DMS79 treated with DMSO at 0.1 percent for 48 hours (cell line): ENCODE measurements around the gene VSIG8.
A peak's percentile ranks its signal among the peaks of the same experiment; 100 is the strongest.

Experiments
- DNase-seq: peaks from one replicate; lab custom pipeline; 2025; lab: John Stamatoyannopoulos, UW

VSIG8 gene

DNA sequence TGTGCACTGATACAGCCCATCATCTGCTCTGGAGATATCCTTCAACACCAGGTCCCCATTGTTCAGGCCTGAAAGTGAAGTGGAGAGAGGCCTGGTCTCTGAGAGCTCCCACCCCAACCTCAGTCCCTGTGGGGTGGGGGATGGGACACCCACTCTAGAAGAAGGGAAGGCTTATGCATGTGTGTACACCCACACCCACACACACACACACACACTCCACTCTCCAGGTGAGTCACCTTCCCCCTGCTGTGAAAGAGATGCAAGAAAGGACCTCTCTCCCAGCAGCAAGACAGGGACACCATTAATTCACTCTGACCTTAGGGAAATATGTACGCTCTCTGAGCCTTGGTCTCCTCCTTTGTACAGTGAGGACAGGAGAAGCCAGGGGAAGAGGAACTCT, 5.9 kb downstream of the VSIG8 start:
- no peak for DNase-seq

DNA sequence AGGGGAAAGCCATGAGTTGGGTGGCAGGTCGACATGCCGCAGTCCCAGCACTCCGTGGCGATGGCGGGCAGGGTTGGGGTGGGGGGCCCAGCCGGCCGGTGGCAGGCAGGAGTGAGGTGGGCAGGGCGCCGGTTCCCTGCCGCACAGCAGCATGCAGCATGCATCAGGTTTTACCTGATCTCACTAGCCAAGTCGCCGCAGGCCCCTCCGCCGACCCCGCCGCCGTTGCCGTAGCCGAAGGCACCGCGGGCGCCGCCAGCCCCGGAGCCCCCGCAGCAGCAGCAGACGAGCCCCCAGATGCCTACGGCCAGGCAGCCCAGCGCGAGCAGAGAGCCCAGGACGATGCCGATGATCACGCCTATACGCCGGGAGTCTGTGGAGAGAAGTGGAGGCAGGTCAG, 6.7 kb downstream of the VSIG8 start:
- no peak for DNase-seq

DNA sequence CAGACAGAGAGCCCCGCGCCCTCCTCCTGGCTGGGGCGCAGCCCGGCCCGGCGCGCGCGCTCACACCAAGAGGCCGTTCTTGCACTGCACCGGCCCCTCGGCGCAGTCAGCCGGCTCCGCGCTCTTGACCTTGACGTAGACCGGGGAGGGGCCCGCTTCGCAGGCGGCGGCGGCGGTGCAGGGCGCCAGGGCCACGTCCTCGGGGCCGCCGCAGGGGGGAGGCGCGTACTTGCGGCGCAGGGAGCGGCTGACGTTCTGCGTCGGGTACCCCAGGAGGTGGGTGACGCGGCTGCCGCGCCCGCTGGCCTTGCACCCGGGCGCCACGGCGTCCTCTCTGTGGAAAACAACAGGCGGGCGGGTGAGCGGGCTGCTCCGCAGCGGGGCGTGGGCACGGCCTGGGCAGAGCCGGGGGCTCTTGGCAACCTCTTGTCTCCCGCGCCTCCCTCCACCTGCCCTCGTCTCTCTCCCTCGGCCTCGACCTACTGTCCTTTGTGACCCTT, 7.7 kb downstream of the VSIG8 start:
- DNase-seq: peak; percentile 80

DNA sequence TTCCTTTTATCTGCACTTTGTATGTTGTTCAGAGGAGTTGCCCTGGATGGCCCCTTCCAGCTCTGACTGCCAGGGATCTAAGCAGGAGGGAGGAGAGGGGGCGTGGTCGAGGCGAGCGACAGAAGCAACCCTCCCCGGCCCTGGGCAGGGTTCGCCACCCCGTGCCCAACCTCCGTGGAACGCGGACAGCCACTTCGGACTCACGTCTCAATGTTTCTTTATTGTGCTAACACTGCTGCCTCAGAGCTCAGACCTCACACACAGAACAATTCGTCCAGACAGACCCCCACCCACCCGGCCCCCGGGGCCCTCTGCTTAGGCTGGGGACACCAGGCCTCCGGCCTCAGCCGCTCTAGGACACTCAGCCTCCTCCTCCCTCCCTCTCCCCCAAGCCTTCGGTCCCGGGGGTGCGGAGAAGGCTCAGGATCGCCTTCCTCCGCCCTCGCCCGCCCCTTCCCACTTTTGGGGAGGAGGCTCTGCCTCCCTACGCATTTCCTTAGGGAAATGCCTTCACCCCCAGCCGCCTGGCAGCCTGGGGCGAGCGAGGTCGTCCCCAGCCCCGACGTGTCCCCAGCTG, 8.3 kb downstream of the VSIG8 start:
- DNase-seq: peak; percentile 83

DNA sequence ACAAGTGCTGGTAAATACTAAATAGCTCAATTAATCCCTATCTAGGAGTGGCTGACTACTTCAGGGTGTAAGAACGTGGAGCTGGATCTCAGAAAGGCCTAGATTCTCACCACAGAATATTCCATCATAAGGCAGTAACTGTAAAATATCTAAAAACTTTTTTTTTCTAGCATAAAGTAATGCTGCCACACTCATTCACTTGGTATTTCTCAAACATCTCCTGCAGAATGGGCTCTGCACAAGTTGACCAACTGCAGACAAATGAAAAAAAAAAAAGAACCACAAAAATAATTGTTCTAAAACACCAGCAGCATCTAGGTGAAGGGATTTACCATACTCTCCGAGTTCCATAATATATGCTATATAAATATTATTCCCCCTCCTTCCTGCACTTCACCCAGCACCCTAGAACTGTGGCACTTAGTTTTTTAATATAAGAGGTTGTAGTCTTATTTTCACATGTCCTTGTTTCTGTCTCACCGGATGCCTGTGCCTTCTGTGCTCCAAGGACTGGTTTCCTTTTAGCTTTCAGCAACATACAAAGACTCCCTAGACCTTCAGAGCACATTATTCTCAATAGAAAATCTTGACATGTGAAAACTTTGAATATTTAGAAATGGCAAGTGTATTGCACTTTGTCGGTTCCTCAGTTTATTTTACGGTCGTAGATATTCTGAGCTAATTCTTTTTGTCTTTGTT, 8.9 kb downstream of the VSIG8 start:
- DNase-seq: no peak

DNA sequence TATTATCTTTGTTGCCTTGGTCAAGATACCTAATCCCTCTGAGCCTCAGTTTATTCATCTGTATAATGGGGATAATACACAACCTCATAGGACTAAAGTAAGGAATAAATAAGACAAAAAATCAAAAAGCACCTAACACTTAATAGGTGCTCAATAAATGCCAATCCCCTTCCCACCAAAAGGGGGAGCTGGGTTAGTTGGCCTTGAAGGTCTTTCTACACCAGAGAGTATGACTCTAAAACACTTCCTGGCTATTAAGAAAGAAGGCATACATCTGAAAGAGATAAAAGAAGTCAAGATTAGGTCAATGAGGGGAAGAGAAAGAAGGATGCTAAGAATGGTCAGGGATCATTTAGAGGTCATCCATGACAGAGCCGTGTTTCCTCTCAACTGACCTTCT, 11.1 kb downstream of the VSIG8 start:
- no peak for DNase-seq

DNA sequence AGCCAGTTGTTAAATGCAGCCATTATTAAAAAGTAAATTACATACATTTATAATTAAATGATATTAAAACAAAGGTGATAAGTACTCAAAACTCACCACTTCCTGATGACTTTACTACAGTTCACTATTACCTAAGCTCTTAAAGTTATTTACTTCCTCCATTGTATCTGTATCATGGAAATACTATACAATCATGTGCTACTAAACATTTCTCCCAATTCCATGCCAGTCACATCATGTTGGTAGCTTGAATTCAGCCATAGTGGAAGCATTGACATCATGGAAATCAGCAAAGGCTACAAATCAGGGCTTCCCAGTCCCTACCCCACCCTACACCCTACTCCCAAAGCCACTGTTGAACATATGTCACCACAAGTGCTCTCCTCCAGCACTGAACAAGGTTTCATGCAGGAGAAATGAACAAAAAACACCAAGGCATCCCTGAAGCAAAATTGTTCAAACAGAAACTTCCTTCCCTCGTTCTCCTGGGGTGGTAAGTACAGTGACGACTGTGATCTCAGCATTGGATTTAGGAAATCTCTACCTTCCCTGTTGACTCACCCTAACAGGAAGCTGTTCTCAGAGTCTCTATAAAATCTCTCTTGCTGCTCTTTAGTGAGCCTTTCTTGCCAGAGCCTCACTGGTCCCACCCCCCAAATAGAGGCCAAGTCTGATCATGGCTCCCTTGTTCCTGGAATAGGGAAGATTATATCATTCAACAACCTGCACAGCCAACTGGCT, 12.7 kb downstream of the VSIG8 start:
- DNase-seq: no peak

DNA sequence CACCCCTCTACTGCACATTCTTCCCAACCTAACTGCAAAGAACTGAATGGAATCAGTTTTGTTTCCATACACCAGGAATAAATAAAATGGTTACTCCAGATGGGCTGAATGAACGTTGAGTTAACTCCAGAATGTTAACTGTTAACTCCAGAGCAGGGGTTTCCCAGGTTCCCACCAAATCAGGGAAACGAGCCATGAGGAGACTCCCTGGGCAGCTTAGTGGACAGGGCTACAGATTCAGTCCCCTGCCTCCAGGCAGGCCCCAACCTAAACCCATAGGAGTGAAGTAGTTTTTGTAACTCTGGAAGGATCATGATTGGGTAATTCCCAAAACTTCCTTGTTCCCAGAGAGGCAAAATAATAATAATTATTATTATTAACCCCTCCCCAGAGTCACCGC, 14.1 kb downstream of the VSIG8 start:
- DNase-seq: no peak

DNA sequence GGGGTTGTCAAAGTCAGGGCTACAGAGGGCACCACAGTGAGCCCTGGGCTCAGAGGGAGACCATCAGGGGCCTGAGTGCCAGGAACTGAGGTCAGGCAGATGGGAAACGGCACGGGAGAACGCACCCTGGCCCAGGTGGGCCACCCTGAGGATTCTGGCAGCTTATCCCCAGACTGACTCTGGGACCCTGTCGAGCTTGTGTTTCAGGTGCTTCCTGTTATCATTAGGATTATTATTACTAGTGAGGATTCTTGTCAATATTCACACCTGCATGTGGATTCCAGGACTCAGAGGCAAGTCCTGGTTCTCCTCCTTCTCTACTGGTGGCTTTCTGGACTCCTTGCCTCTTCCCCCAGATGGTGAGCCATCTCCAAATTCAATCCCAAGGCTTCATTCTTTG, 15.2 kb downstream of the VSIG8 start:
- no peak for DNase-seq

DNA sequence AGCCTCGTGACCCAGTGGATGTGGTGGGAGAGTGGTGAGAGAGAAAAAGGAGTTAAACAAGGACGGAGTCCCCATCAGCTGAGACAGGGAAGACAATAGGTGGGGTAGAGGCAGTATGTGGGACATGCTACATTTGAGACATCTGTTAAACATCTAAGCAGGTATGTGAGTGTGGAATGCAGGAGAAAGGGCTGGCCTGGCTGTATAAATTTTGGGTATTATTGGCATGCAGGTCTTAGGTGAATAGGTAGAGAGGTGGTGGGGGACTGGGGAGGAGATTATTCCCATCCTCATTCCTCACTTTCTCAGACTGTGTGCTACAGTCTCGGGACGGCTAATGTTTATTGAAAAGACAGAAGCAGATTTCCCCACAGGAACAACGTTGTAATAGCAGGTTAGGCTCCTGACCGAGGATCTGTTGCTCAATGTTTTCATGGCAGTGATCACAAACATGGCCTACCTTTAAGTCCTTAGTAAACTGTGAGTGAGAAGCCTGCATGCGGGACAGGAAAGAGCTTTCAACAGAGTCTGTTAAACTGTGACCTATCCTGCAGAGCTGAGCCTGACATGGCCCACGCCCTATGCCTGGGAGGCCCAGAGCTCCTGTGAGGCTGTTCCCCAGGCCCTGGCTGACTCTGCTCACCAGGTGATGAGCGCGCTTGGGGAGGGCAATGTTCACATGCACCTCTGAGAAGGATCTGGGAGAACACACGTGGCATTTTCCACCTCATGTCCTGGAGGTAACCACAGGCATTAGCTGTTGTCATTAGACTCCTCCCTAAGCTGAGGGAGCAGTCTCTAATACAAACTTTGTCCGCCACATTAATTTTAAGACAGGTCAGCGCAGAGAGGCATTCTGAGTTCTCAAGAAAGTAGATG, 16.5 kb downstream of the VSIG8 start:
- DNase-seq: no peak

DNA sequence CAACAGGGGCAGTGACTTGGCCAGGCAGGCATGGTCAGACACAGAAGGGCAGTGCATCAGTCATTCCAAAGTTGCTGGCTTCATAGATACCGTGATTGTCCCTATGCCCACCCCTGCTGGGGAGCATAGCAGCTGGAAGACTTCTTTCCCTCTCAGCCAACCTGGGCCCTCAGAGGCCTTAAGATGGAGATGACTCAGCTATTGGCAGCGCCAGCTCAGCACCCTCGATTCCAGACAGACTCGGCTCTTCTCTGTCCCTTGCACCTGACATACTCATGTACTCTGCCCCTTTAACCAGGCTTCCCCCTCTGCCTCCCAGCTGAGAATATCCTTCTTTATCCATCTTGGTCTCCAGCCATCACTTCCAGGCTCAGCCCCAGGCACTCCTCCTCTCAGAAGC, 19.0 kb downstream of the VSIG8 start:
- no peak for DNase-seq

DNA sequence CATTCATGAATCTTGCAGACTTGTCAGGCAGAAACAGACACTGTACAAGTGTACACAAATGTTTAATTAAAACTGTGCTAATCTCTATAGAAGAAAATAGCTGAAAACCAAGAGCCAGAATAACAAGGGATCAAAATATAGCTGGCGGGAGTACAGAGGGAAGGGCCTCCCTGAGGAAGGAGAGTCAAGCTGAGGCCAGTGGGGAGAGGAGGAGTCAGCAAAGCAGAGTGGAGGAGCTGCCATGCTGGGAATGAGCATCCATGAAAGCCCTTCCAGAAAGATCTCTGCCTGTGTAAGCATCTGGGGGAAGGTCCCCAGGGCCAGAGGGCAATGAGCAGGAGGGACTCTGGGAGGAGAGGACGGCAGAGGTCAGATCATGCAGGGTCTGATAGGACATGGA, 20.7 kb downstream of the VSIG8 start:
- no peak for DNase-seq

DNA sequence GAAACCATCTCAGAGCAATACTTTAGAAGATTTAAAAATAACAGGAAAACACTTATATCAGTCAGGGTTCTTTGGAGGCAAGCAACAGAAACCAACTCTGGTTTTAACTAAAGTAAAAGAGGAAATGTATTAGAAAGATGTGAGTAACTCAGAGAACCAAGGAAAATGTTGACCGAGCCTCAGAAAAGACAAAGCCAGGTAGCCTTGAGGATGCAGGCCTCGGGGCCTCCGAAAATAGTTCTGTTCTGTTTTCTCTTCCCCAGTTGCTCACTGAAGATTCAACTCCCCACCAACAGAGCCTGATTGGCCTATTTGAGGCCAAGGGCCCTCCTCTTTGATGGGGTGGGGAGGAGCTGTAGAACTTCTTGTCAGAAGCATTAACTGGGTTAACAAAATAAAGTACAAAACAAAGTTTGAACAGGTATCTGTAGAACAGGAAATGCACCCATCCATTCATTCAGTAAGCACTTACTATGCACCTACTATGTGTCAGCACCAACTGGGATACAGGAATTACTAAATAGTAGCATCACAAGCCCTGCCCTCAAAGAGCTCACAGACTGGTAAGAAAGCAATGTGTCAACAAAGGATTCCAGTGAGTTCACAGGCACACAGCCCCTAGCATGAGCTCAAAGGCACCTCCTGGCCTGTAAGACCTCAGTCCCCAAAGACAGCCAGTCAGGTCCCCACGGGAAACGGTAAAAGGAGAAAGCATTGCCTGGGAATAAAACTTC, 23.2 kb downstream of the VSIG8 start:
- no peak for DNase-seq

DNA sequence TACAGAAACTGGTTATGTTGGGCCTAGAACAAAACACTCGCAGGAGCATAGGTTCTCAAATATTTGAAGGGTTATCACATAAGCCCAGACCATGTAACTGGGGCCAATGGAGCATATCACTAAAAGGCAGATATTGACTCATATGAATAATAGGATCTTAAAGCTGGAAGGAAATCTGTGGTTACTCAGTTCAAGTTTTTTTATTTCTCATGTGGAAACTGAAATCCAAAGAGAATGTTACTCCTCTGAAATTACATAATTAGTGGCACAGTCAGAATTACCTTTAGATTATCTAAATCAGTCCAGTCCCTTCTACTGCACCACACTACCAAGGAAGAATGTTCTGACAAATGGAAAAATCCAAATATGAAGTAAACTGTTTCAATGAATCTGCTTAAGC, 23.7 kb downstream of the VSIG8 start:
- no peak for DNase-seq

DNA sequence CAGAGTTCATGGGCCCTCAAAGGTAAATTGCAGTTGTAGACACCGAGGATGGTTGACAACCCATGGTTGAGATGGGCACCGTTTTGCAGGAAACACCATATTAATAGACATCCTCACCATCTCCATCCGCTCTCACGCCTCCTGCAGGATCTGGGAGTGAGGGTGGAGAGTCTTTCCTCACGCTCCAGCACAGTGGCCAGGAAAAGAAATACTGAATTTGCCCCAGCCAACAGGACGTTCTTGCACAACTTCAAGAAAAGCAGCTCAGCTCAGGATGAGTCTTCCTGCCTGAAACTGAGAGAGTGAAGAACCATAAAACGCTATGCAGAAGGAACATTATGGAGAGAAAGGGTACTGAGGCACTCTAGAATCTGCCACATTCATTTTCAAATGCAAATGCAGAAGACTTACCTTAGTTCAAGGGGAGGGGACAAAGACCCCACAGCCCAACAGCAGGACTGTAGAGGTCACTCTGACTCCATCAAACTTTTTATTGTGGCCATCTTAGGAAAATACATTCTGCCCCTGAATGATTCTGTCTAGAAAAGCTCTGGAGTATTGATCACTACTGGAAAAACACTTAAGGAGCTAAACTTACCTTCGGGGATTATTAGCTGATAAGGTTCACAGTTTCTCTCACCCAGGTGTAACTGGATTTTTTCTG, 26.5 kb downstream of the VSIG8 start:
- DNase-seq: no peak

DNA sequence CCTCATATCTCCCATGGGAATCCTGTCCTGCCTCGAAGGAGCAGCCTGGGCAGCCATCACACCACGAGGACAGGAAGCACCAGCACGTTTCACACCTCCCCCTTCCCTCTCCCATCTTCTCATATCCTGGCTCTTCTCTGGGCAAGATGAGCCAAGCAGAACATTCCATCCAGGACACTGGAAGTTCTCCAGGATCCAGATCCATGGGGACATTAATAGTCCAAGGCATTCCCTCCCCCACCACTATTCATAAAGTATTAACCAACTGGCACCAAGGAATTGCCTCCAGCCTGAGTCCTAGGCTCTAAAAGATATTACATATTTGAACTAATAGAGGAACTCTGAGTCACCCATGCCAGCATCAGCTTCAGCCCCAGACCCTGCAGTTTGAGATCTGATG, 27.1 kb downstream of the VSIG8 start:
- no peak for DNase-seq

DNA sequence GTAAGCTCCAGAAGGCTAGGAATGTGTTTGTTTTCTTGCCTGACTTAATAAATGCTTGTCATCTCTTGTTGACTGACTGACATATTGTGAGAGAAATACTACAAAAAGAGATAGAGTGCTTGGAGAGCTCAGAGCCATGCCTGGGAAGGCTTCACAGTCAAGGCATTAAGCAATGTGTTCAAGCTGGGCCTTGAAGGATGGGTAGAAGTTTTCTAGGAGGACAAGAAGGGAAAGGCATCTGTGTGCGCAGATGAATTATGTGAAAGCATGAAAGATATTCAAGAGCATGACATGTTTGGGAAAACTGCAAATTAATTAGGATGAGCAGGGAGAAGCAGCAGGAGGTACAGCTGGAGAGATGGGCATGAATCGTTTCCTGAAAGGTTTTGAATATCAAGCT, 30.1 kb downstream of the VSIG8 start:
- DNase-seq: no peak

DNA sequence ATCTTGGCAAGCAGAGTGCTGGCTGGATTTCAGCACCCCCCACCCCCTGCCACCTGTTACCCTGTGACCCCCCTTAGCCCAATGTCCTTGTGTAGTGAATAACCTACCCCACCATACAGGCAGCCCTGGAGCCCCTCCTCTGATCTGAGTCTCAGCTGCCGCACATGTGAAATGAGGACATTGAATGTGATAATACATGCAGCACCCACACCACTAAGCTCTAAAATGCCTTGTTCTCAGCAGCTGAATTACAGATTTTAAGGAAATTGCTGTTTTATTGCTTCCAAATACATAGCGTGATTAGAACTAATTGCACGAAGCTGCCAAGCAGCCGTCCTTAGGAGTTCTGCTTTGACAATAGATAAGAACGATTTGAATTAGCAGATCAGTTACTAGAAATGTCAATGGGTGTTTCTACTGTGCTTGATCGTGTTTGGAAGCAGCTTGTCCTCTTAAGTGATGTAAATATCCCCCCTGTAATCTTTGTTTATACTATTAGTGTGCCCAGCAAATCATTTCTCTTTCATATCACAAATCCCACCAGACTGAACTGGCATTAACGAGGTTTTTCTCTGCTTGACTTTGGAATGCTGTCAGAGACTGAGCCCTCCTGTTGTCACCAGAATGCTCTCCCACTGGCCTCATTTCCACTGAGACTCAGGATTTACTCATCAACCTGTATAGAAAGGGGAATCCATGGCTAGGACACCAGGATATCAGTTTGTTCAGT, 30.9 kb downstream of the VSIG8 start:
- DNase-seq: no peak

DNA sequence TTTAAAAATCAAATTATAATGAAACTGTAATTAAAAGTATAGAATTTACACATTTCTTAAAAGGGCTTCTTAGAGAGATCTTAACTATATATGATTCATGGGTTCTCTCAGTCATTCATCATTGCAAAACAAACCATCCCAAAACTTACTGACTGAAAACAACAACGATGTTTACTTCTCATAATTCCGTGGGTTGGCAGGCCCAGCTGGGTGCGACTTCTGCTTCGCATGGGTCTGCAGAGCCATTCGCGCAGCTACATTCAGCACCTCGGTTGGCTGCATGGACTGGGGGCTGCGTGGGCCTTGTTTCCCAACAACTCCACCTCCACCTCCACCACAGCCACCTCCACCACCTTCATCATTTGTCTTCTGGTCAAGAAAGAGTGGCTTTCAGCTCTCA, 31.7 kb downstream of the VSIG8 start:
- DNase-seq: no peak

DNA sequence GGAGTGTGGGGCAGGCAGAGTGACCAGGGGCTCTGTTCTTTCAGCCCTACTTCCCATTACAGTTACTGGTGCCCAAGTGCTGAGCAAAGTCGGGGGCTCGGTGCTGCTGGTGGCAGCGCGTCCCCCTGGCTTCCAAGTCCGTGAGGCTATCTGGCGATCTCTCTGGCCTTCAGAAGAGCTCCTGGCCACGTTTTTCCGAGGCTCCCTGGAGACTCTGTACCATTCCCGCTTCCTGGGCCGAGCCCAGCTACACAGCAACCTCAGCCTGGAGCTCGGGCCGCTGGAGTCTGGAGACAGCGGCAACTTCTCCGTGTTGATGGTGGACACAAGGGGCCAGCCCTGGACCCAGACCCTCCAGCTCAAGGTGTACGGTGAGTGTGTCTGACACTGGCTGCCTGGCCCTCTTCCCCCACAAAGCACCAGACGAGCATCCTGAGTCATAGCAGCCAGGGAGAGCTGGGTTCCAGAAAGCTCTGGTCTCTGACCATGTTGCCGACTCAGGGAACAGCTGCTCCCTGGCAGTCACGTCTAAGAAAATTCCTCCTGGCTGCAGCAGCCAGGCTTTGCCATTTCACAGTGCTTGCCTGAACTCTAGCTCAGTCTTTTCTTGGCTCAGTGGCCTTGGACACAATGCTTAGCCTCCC, 32.5 kb downstream of the VSIG8 start:
- DNase-seq: no peak
